T1000 (cell line): ENCODE results near the gene HRK.
A peak's percentile ranks its signal among the peaks of the same experiment; 100 is the strongest.

Source experiments
- DNase-seq: peaks from one replicate; lab custom pipeline; 2025; ENCODE audit warnings: mixed read lengths; lab: John Stamatoyannopoulos, UW

Gene HRK

DNA sequence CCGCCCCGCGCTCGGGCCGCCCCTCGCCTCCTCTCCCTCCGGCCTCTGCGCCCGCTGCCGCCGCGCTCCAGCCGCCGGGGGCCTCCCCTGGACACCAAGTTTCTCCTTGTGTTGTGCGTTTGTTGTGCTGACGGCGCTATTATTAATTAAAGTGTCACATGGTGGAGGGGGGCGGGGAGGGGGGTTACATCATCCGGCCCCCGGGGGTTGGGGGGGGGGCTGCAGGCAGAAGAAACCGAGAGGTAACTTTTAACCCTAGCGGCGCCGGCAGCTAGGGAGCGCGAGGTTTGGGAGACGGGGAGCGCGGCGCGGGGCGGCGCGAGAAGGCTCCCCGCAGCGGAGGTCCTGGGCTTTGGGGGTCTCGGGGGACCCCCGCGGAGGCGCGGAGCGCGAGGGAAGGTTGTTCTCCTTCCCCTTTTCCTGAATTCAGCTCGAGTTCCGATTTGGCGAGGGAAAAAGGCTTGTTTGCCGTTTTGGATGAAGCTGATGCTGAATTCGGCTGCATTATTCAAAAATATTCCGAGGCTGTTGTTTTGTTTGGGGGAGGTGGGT is at the start of gene HRK:
Gene HRK (minus strand): TSS at position 117 of the 552 bp plus-strand sequence. CDS start 134 bp downstream, outside the sequence.
- DNase-seq, result no peak

GRCh38 chr12:116929885-116930284 is 48.6 kb upstream of the HRK start:
- DNase-seq, result no peak

- no peak for DNase-seq
Observed at GRCh38 chr12:116928504-116928903, 47.3 kb upstream of the HRK start.

GRCh38 chr12:116927244-116927940 is 46.2 kb upstream of the HRK start:
- no peak for DNase-seq

DNA sequence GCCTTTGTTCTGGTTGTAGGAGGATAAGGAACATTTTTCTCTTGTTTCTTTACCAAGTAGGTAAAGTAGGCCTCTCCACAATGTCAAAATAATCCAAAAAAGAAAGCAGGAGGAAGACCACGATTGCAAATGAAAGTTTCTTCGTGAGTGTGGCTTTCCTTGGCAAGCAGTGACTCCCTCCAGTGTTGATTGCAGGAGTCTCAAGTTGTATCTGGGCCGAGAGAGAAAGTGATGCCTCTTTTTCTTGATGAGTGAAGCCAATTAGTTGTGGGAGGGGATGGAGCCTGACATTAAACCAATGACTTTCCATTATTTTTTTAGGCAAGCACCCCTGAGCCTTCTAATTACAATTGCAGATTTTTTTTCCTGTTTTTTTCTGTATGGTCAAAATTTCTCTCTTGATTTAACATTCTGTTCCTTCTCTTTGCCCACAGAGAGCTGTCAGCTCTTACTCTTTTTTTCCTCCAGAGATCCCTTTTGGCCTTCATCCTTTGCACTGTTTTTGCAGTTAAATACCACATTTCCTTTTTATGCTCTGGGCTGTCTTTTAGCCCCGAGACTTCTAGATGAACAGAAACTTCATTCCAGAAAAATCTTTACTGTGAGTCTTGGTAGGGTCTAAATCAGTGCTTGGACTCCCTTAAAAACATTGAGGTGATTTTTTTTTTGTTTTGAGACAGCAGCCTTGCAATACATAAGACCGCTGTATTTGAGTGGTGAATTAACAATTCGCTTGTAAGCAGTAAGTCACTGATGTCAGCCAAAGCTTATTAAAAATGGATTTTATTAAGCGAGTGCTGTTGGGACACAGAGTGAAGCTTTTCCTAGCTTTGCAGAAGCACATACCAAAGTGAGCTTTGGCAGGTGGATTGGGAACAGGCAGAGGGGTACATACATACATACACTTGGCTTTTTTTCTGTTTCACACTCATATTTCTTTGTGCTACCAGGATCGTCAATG is 45.3 kb upstream of the HRK start:
- DNase-seq, result no peak

DNA sequence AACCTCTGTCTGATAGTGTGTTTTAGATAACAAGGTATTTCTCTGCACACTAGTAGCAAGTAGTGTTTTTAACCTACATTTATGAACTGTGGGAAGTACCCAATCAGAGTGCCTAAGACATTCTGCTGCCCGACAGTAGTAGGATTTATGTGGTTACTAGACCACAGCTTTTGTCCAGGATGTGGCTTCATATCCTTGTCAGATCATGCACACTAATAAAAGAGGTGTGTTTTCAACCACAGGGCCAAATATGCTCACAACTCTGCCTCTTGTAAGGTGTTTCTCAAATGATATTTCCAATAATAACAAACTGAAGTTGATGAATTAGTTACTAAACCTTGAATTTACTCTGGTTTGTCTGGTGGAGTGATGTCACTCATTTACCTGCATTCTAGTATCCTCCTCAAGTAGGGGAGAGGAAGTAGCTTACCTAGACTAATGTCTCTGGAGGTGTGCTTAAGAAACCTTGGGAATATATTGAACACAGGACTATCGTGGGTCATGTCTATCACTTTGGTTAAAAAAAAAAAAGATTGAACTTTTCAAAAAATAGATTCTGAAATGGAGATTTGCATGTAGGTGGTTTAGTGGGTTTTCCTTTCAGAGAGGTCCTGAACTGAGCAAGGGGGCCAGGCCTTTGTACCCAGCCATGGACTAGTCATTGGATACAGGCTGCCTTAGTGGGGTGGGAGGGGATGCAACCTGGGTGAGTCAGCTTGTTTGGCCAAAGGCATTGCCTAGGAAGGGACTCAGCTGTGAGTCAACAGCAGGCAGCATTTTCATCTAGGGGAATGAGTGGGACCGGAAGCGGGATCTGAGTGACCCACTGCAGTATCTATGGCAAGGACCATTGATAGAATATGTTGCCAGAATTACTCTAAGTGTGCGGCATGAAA is 43.6 kb upstream of the HRK start:
- DNase-seq, result peak; percentile 57

DNA sequence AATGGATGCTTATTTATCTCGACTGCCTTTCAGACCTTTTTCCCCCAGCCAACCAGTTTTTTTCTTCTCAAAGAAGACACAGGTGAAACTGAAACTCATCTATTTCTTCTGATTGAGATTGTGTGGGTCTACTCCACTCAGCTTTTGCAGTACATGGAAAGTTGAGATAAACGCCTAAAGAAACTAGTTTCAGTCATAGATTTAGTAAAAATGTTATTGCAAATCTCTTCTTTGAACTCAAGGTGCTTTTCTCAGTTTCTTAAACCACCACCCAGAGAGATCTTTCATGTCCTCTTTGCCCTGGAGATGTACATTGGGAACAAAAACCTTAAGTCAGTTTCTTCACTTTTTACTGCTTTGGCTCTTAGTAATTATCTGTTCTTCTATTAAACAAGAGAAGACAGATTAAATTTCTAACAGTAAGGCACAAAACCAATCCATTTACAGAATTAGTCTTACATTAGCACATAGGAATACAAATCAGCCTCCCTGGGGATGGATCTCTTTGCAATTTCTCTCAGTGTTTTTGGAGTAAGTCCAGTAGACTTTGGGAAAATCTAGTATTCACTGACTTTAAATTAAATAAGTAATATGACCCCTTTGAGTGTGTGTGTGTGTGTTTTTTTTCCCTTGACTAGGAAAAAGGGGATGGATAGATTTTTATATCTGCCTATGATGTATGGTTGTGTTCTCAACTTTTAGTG is 41.1 kb upstream of the HRK start:
- DNase-seq, result no peak

GRCh38 chr12:116920939-116921338 is 39.7 kb upstream of the HRK start:
- DNase-seq, result no peak

GRCh38 chr12:116919706-116920485 is 38.7 kb upstream of the HRK start:
- no peak for DNase-seq

- DNase-seq, result no peak
Observed at GRCh38 chr12:116919247-116919661, 38.0 kb upstream of the HRK start.

DNA sequence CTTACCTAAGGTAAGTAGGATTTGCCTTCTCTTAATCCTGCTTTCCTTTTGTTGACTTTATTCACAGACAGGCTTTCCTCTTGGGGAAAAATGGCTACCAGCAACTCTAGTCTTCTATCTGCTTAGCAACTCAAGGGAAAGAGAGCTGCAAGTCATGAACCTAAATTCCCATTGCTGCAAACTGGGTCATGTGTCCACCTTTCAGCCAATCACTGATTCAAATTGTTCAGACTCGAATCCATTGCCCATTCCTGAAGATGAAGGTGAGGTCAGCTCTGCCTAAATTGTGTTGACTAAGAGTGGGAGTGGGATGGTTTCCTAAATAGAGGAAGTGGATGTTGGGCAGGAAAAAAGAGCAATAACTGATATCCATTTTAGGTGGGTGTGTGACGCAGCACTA is 37.2 kb upstream of the HRK start:
- DNase-seq, result no peak

DNA sequence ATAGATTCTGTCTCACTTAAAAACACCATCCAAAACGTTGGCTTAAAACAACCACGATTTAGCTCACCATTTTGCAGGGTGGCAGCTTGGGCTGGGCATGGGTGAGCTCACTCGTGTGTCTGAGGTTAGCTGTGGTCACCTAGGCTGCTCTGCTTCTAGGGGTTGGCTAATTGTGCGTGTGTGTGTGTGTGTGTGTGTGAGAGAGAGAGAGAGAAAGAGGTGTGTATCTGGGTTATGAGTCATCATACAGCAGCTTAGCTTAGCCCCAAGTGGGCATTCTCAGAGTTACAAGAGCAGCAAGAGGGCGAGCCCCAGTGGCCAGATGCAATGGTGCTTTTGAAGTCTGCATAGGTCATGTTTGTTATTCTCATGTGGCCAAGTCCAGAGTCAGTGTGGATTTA is 35.5 kb upstream of the HRK start:
- no peak for DNase-seq

- DNase-seq, result no peak
Observed at GRCh38 chr12:116916122-116916521, 34.9 kb upstream of the HRK start.

GRCh38 chr12:116915326-116915725 is 34.1 kb upstream of the HRK start:
- DNase-seq, result no peak

DNA sequence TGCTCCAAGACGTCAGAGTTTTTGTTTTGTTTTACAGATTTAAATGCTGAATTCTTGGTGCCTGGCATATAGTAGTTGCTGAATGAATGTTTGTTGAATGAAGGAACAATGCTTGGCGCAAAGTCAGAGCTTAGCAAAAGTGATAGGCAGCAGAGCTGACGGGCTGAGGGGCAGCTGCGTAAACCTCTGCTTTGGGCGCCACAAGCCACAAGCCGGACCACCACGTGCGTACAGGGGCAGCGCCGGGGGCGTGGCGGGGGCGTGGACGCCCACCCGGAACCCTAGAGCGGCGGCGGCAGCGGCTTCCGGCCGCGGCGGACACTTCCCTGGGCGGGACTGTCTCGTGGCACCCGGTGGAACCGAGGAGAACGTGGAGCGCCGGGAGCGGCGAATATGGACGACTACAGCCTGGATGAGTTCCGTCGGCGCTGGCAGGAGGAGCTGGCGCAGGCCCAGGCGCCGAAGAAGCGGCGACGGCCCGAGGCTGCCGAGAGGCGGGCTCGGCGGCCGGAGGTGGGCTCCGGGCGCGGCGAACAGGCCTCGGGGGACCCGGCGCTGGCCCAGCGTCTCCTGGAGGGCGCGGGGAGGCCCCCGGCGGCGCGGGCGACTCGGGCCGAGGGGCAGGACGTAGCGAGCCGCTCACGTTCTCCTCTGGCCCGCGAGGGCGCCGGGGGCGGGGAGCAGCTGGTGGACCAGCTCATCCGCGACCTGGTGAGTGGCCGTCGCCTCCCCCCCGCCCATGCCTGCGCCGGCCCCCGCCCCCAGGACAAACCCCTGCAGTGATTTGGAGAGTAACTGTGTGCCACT is 29.6 kb upstream of the HRK start, which contains the start of gene FBXW8:
Gene FBXW8 (plus strand): TSS at position 306 of the 807 bp plus-strand sequence. CDS start 88 bp downstream, at position 394.
- DNase-seq, result peak; percentile 66

DNA sequence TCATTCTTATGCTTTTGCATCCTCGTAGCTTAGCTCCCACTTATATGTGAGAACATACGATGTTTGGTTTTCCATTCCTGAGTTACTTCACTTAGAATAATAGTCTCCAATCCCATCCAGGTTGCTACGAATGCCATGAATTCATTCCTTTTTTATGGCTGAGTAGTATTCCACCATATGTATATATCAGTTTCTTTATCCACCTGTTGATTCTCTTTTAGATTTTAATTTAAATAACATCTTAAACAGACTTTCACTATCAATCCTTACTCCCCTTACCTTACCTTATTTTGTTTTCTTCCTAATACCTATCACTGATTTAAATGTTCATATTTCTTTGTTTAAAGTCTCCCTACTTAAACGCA is 29.0 kb upstream of the HRK start:
- no peak for DNase-seq

- DNase-seq, result no peak
Observed at GRCh38 chr12:116906285-116906684, 25.0 kb upstream of the HRK start.

- DNase-seq, result no peak
Observed at GRCh38 chr12:116903818-116904217, 22.6 kb upstream of the HRK start.

- DNase-seq, result no peak
Observed at GRCh38 chr12:116901612-116902011, 20.4 kb upstream of the HRK start.
